ENCODE measurements around the gene CFAP77.

- no peak for TF ChIP-seq EP300 (IDR thresholded peaks at IDR 0.05)
- no peak for TF ChIP-seq POLR2A (IDR thresholded peaks at IDR 0.05)
These were observed 1.5 kb upstream of the CFAP77 start for GRCh38 chr9:132408521-132408920.
